Erythroblast (primary cell): Measurements from ENCODE around the gene SSBP4.

Source experiments
- GATA1 ChIP-seq: IDR thresholded peaks from 2 replicates; pipeline ENCODE4 v1.6.1; 2011; ENCODE audit warnings: low read depth, mild to moderate bottlenecking, control low read depth, low read length, moderate library complexity
- POLR2A ChIP-seq: IDR thresholded peaks from 2 replicates; pipeline ENCODE4 v1.6.1; 2011; ENCODE audit warnings: mild to moderate bottlenecking, low read length

GRCh38 chr19:18473706-18474087, 54.5 kb downstream of the SSBP4 start:
- TF ChIP-seq POLR2A (no peak), GATA1 (no peak)
